ENCODE measurements around the gene PRR33. TPM values are rescaled to one million over a fixed set of nuclear protein-coding genes. Genes with fewer than 3 reads are reported as not detected.

The PRR33 gene
- total RNA-seq, 1 experiment from 2014 or later, result not detected

GRCh38 chr11:1913271-1914060 lies 21.8 kb upstream of the PRR33 start:
- no peak overlapping the region for H3K4me3 ChIP-seq (ENCODE audit: low read length)
- H3K4me2 ChIP-seq (ENCODE audit: low read length), result no peak overlapping the region
- H3K4me1 ChIP-seq (ENCODE audit: insufficient read depth, low read length), result no peaks in the 10 kb centered on the region
- H3K36me3 ChIP-seq (ENCODE audit: low read depth, low read length), result no peaks in the 10 kb centered on the region
- H3K9me2 ChIP-seq (replicated peaks; ENCODE audit: low read length), result no peaks in the 10 kb centered on the region
- no peak for ATAC-seq
- no peak overlapping the region for H2AFZ ChIP-seq (ENCODE audit: low read length)
- ChIA-PET CTCF (no interaction called here), POLR2A (ENCODE audit: unreplicated experiment) (no interaction called here)
- peaks cover 10% of the 10 kb centered on the region for H3K27me3 ChIP-seq (ENCODE audit: low read length)
- no peak overlapping the region for H3K27ac ChIP-seq (ENCODE audit: low read length)
- H3F3A ChIP-seq (ENCODE audit: low read length, unreplicated experiment), result no peaks in the 10 kb centered on the region
- DNase-seq, result no peak
- no peaks in the 10 kb centered on the region for H4K20me1 ChIP-seq (ENCODE audit: low read length)
- H3K79me2 ChIP-seq (ENCODE audit: low read length), result no peaks in the 10 kb centered on the region
- no peaks in the 10 kb centered on the region for H3K9me3 ChIP-seq (ENCODE audit: low read length)
- BruUV-seq (replicated peaks), result no TSS peak
- intact Hi-C loops (cut with micrococcal nuclease), result no loop called here
- TF ChIP-seq EZH2 (IDR thresholded peaks at IDR 0.05; ENCODE audit: low read length, unreplicated experiment), result no peak
- H3K9ac ChIP-seq (ENCODE audit: low read length), result no peak overlapping the region

DNA sequence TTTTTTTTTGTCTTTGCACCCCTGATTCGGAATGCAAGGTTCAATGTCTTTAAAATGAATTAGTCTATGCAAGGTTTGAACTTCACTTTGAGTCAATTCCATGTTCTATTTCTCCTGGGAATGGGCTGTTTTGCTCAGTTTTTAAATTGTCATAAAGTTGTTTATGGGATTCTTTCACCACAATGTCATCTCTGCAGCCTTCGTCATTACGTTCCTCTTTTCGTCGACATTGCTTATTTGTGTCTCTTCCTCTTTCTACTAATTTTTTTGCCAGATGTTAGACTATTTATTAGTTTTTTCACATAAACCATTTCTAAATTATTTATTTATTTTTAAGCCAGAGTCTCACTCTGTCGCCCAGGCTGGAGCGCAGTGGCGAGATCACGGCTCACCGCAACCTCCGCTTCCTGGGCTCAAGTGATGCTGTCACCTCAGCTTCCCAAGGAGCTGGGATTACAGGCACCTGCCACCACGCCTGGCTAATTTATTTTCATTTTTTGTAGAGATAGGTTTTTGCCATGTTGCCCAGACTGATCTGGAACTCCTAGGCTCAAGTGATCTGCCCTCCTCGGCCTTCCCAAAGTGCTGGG lies 20.7 kb upstream of the PRR33 start:
- DNase-seq (no peak), ATAC-seq (no peak)
- no peaks in the 10 kb centered on the region for H3K9me2 ChIP-seq (replicated peaks; ENCODE audit: low read length)
- H3K9me3 ChIP-seq (ENCODE audit: low read length), result no peaks in the 10 kb centered on the region
- no peak overlapping the region for H3K27ac ChIP-seq (ENCODE audit: low read length)
- BruUV-seq (replicated peaks), result no TSS peak
- H3K9ac ChIP-seq (ENCODE audit: low read length), result no peak overlapping the region
- ChIA-PET CTCF (no interaction called here), POLR2A (ENCODE audit: unreplicated experiment) (no interaction called here)
- H3K79me2 ChIP-seq (ENCODE audit: low read length), result no peaks in the 10 kb centered on the region
- no peak overlapping the region for H3K4me3 ChIP-seq (ENCODE audit: low read length)
- H3K4me1 ChIP-seq (ENCODE audit: insufficient read depth, low read length), result no peaks in the 10 kb centered on the region
- no peak overlapping the region for H2AFZ ChIP-seq (ENCODE audit: low read length)
- H3K36me3 ChIP-seq (ENCODE audit: low read depth, low read length), result no peaks in the 10 kb centered on the region
- intact Hi-C loops (cut with micrococcal nuclease), result no loop called here
- H3F3A ChIP-seq (ENCODE audit: low read length, unreplicated experiment), result no peaks in the 10 kb centered on the region
- peaks cover 19% of the 10 kb centered on the region for H3K27me3 ChIP-seq (ENCODE audit: low read length)
- no peaks in the 10 kb centered on the region for H4K20me1 ChIP-seq (ENCODE audit: low read length)
- no peak for TF ChIP-seq EZH2phosphoT487 (IDR thresholded peaks at IDR 0.05; ENCODE audit: borderline replicate concordance, low read length)
- TF ChIP-seq EZH2 (IDR thresholded peaks at IDR 0.05; ENCODE audit: low read length, unreplicated experiment), result no peak
- TF ChIP-seq, protein P1, sequence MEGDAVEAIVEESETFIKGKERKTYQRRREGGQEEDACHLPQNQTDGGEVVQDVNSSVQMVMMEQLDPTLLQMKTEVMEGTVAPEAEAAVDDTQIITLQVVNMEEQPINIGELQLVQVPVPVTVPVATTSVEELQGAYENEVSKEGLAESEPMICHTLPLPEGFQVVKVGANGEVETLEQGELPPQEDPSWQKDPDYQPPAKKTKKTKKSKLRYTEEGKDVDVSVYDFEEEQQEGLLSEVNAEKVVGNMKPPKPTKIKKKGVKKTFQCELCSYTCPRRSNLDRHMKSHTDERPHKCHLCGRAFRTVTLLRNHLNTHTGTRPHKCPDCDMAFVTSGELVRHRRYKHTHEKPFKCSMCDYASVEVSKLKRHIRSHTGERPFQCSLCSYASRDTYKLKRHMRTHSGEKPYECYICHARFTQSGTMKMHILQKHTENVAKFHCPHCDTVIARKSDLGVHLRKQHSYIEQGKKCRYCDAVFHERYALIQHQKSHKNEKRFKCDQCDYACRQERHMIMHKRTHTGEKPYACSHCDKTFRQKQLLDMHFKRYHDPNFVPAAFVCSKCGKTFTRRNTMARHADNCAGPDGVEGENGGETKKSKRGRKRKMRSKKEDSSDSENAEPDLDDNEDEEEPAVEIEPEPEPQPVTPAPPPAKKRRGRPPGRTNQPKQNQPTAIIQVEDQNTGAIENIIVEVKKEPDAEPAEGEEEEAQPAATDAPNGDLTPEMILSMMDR (conservative IDR thresholded peaks at IDR 0.05; ENCODE audit: low read depth, low read length), result no peak
- no peak overlapping the region for H3K4me2 ChIP-seq (ENCODE audit: low read length)

DNA sequence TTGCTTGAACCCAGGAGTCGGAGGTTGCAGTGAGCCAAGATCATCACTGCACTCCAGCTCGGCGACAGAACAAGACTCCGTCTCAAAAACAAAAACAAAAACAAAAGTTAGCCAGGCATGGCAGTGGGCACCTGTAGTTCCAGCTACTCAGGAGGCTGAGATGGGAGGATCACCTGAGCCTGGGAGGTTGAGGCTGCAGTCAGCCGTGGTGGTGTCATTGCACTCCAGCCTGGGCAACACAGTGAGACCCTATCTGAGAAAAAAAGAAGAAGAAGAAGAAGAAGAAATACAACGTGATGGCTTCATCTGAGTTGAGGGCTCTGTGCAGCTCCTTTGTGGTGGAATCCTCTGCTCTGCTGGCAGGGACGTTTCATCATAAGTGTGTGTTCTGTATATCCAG lies 17.8 kb upstream of the PRR33 start:
- H3F3A ChIP-seq (ENCODE audit: low read length, unreplicated experiment), result no peaks in the 10 kb centered on the region
- CTCF ChIA-PET, result no interaction called here
- no peak overlapping the region for H2AFZ ChIP-seq (ENCODE audit: low read length)
- no peak overlapping the region for H3K9ac ChIP-seq (ENCODE audit: low read length)
- H3K4me2 ChIP-seq (ENCODE audit: low read length), result no peak overlapping the region
- H3K9me2 ChIP-seq (replicated peaks; ENCODE audit: low read length), result no peaks in the 10 kb centered on the region
- no TSS peak for BruUV-seq (replicated peaks)
- TF ChIP-seq EZH2 (IDR thresholded peaks at IDR 0.05; ENCODE audit: low read length, unreplicated experiment), result no peak
- TF ChIP-seq, protein P1 (conservative IDR thresholded peaks at IDR 0.05; ENCODE audit: low read depth, low read length), result no peak
- TF ChIP-seq EZH2phosphoT487 (IDR thresholded peaks at IDR 0.05; ENCODE audit: borderline replicate concordance, low read length), result no peak
- POLR2A ChIA-PET (ENCODE audit: unreplicated experiment), result no interaction called here
- intact Hi-C loops (cut with micrococcal nuclease), result no loop called here
- DNase-seq (no peak), ATAC-seq (no peak)
- H3K4me3 ChIP-seq (ENCODE audit: low read length), result no peak overlapping the region
- H3K27ac ChIP-seq (ENCODE audit: low read length), result no peak overlapping the region
- H3K9me3 ChIP-seq (ENCODE audit: low read length), result no peaks in the 10 kb centered on the region
- H3K27me3 ChIP-seq (ENCODE audit: low read length), result peaks cover 34% of the 10 kb centered on the region
- no peaks in the 10 kb centered on the region for H4K20me1 ChIP-seq (ENCODE audit: low read length)
- no peaks in the 10 kb centered on the region for H3K4me1 ChIP-seq (ENCODE audit: insufficient read depth, low read length)
- no peaks in the 10 kb centered on the region for H3K36me3 ChIP-seq (ENCODE audit: low read depth, low read length)
- no peaks in the 10 kb centered on the region for H3K79me2 ChIP-seq (ENCODE audit: low read length)
